Keratinocyte (primary cell): ENCODE results near the gene KRTAP2-1. TPM values are rescaled to one million over a fixed set of nuclear protein-coding genes. Genes with fewer than 3 reads are reported as not detected.

Experiments
- DNase-seq: peaks from one replicate; pipeline ENCODE4 v3.0.0-alpha.2; 2011; ENCODE audit warnings: low read depth, missing footprints, low spot score
- FAIRE-seq: peaks from 2 replicates; lab custom pipeline; 2011; peaks lifted over from hg19 to GRCh38; lab: Jason Lieb, UNC
- H2AFZ ChIP-seq: 2 replicates; pipeline ENCODE4 v1.6.0; 2012; ENCODE audit warnings: low read length, control low read depth, inconsistent platforms; ENCODE audit not compliant: control insufficient read depth
- H3K27ac ChIP-seq: 2 replicates; pipeline ENCODE4 v1.5.1; 2011; ENCODE audit warnings: low read length; ENCODE audit not compliant: control insufficient read depth, insufficient read depth
- H3K27me3 ChIP-seq: 3 replicates; pipeline ENCODE4 v1.6.0; 2011; ENCODE audit warnings: low read length; ENCODE audit not compliant: control insufficient read depth, insufficient read depth; ENCODE audit errors: extremely low read depth
- H3K36me3 ChIP-seq, 2 experiments: 2 replicates in 1 of 2; 3 replicates in 1 of 2; pipeline ENCODE4 v1.5.1; 2011; ENCODE audit warnings: low read length in 2 of 2, mild to moderate bottlenecking in 1 of 2; ENCODE audit not compliant: control insufficient read depth in 2 of 2, insufficient read depth in 2 of 2; ENCODE audit errors: extremely low read depth in 1 of 2
- H3K4me1 ChIP-seq: 3 replicates; pipeline ENCODE4 v1.5.1; 2011; ENCODE audit warnings: low read length; ENCODE audit not compliant: control insufficient read depth, insufficient read depth; ENCODE audit errors: extremely low read depth
- H3K4me2 ChIP-seq: 3 replicates; pipeline ENCODE4 v1.6.0; 2011; ENCODE audit warnings: low read depth, low read length; ENCODE audit not compliant: control insufficient read depth, insufficient read depth; ENCODE audit errors: extremely low read depth
- H3K4me3 ChIP-seq, 3 experiments: fragments of 200-600 bp in 1 of 3; sonication (generic) in 1 of 3; 2 replicates in 2 of 3; 3 replicates in 1 of 3; pipeline ENCODE4 v1.5.1; 2011 to 2016; ENCODE audit warnings: low read length in 3 of 3, mild to moderate bottlenecking in 3 of 3, control low read depth in 2 of 3, inconsistent platforms in 1 of 3, low read depth in 1 of 3, mixed read lengths in 1 of 3, mixed run types in 1 of 3, moderate library complexity in 1 of 3; ENCODE audit not compliant: control insufficient read depth in 2 of 3, insufficient read depth in 2 of 3; ENCODE audit errors: extremely low read depth in 1 of 3
- H3K79me2 ChIP-seq: 2 replicates; pipeline ENCODE4 v1.6.0; 2012; ENCODE audit warnings: low read length; ENCODE audit not compliant: control insufficient read depth, insufficient read depth
- H3K9ac ChIP-seq: 3 replicates; pipeline ENCODE4 v1.6.0; 2011; ENCODE audit warnings: low read length; ENCODE audit not compliant: control insufficient read depth, insufficient read depth; ENCODE audit errors: extremely low read depth
- H3K9me1 ChIP-seq: 3 replicates; pipeline ENCODE4 v1.6.0; 2011; ENCODE audit warnings: low read length; ENCODE audit not compliant: control insufficient read depth, insufficient read depth; ENCODE audit errors: extremely low read depth
- H3K9me3 ChIP-seq: 2 replicates; pipeline ENCODE4 v1.5.1; 2012; ENCODE audit warnings: low read depth, low read length; ENCODE audit not compliant: control insufficient read depth
- H4K20me1 ChIP-seq: 3 replicates; pipeline ENCODE4 v1.6.0; 2011; ENCODE audit warnings: low read length; ENCODE audit not compliant: control insufficient read depth, insufficient read depth; ENCODE audit errors: extremely low read depth
- EZH2 ChIP-seq: IDR thresholded peaks from one replicate; pipeline ENCODE4 v1.6.1; 2012; ENCODE audit warnings: inconsistent platforms, mild to moderate bottlenecking, low read length, moderate library complexity
- dilution Hi-C: fragments of 300-500 bp; cut with MboI; formaldehyde crosslinking; loops from one replicate; pipeline ENCODE4 v1.7.0; 2020; ENCODE audit warnings: low sequenced_read_pairs; ENCODE audit not compliant: extremely low pct_ligation_motif_present
- polyA plus RNA-seq, 5 experiments: library from polyadenylated mRNA; depleted of rRNA in 3 of 5; stranded (reverse) in 3 of 5; stranded (forward) in 1 of 5; unstranded in 1 of 5; fragments of >200 nt; gene quantifications; 1 replicate in 1 of 5; 2 replicates in 3 of 5; 3 replicates in 1 of 5; pipeline versions ENCODE4 v1.2.1 to v1.2.3, GENCODE V29; 2011 to 2012; ENCODE audit warnings: missing spikeins in 2 of 5, low read depth in 1 of 5, low replicate concordance in 1 of 5
- TF ChIP-seq, protein P1 (sequence below), 3 experiments: IDR thresholded peaks in 1 of 3; conservative IDR thresholded peaks in 1 of 3; optimal IDR thresholded peaks in 1 of 3; 2 replicates in 2 of 3; 3 replicates in 1 of 3; pipeline versions ENCODE3 to v1.5.1; 2011; ENCODE audit warnings: low read length in 3 of 3, mild to moderate bottlenecking in 3 of 3, moderate library complexity in 2 of 3, control low read depth in 1 of 3, inconsistent platforms in 1 of 3; ENCODE audit not compliant: insufficient read depth in 2 of 3; ENCODE audit errors: extremely low read depth in 1 of 3

Gene KRTAP2-1
- polyA plus RNA-seq, 1 donor (not counting 4 experiments of a cell fraction or from before 2014, with no cell fraction given), result not detected

DNA sequence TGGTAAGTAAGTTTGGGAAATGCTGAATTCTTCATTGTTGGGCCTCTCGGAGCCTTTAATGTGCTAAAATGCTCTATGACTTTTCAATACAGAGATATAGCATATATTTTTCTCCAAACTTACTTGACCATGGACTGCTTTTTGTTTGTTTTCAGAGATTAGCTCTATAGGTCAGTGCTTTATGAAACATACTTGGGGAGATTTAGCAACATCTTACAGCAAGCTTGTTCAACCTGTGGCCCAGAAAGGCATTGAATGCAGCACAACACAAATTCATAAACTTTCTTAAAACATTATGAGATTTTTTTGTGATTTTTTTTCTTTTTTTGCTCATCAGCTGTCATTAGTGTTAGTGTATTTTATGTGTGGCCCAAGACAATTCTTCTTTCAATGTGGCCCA lies 37.2 kb downstream of the KRTAP2-1 start:
- Histone ChIP-seq H3K27ac (no peak overlapping the region), H3K9ac (no peak overlapping the region), H3K36me3 (no peaks in the 10 kb centered on the region), H3K27me3 (no peaks in the 10 kb centered on the region), H3K79me2 (no peaks in the 10 kb centered on the region), H3K9me1 (no peaks in the 10 kb centered on the region), H4K20me1 (no peaks in the 10 kb centered on the region), H3K4me3 (no peak overlapping the region), H3K4me1 (no peaks in the 10 kb centered on the region), H2AFZ (no peak overlapping the region), H3K9me3 (no peaks in the 10 kb centered on the region), H3K4me2 (no peak overlapping the region)
- DNase-seq (no peak), FAIRE-seq (no peak)
- TF ChIP-seq, protein P1, sequence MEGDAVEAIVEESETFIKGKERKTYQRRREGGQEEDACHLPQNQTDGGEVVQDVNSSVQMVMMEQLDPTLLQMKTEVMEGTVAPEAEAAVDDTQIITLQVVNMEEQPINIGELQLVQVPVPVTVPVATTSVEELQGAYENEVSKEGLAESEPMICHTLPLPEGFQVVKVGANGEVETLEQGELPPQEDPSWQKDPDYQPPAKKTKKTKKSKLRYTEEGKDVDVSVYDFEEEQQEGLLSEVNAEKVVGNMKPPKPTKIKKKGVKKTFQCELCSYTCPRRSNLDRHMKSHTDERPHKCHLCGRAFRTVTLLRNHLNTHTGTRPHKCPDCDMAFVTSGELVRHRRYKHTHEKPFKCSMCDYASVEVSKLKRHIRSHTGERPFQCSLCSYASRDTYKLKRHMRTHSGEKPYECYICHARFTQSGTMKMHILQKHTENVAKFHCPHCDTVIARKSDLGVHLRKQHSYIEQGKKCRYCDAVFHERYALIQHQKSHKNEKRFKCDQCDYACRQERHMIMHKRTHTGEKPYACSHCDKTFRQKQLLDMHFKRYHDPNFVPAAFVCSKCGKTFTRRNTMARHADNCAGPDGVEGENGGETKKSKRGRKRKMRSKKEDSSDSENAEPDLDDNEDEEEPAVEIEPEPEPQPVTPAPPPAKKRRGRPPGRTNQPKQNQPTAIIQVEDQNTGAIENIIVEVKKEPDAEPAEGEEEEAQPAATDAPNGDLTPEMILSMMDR (optimal IDR thresholded peaks at IDR 0.05 in 1 of 3, IDR thresholded peaks at IDR 0.05 in 1 of 3, conservative IDR thresholded peaks at IDR 0.05 in 1 of 3; ENCODE audit: extremely low read depth in 1 of 3, insufficient read depth in 2 of 3, low read length in 3 of 3), result no peak
- TF ChIP-seq EZH2, result no peak
- dilution Hi-C loops, result no loop called here

DNA sequence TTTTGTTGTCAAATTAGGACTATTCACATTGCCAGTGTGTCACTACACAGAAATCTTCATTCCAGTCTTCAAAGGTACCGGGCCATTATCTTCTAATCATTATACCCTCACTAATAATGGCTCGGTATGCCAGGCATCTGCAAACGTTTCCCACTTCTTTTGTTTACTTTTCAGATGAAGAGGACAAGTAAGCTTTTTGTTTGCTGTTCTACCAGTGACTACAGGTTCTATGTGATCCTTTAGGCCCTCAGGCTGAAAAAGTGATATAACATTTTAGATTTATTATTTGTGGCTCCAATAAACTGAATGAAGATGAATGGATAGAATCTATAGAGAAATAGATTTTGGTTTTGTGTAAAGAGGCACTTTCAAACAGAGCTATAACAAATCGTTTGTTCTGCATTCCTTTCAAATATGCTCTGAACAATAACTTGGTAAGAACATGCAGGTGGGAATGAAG lies 37.8 kb downstream of the KRTAP2-1 start:
- H3K27ac ChIP-seq, result no peak overlapping the region
- no peak overlapping the region for H3K4me2 ChIP-seq
- TF ChIP-seq, protein P1 (optimal IDR thresholded peaks at IDR 0.05 in 1 of 3, IDR thresholded peaks at IDR 0.05 in 1 of 3, conservative IDR thresholded peaks at IDR 0.05 in 1 of 3; ENCODE audit: extremely low read depth in 1 of 3, insufficient read depth in 2 of 3, low read length in 3 of 3), result no peak
- no peak for TF ChIP-seq EZH2
- H3K9ac ChIP-seq, result no peak overlapping the region
- H3K9me3 ChIP-seq, result no peaks in the 10 kb centered on the region
- no peak overlapping the region for H2AFZ ChIP-seq
- FAIRE-seq (peak; percentile 9), DNase-seq (no peak)
- no peaks in the 10 kb centered on the region for H3K79me2 ChIP-seq
- H3K27me3 ChIP-seq, result no peaks in the 10 kb centered on the region
- H3K9me1 ChIP-seq, result no peaks in the 10 kb centered on the region
- H4K20me1 ChIP-seq, result no peaks in the 10 kb centered on the region
- no peak overlapping the region for H3K4me3 ChIP-seq
- dilution Hi-C loops, result no loop called here
- no peaks in the 10 kb centered on the region for H3K4me1 ChIP-seq
- H3K36me3 ChIP-seq, result no peaks in the 10 kb centered on the region
